CD4-positive, alpha-beta T cell treated with Interleukin-4 for 4 hours (primary cell): ENCODE data around the gene HOXA10.

Experiments
- DNase-seq: peaks from one replicate; pipeline ENCODE4 v3.0.0-alpha.2; 2020

The HOXA10 gene

DNA sequence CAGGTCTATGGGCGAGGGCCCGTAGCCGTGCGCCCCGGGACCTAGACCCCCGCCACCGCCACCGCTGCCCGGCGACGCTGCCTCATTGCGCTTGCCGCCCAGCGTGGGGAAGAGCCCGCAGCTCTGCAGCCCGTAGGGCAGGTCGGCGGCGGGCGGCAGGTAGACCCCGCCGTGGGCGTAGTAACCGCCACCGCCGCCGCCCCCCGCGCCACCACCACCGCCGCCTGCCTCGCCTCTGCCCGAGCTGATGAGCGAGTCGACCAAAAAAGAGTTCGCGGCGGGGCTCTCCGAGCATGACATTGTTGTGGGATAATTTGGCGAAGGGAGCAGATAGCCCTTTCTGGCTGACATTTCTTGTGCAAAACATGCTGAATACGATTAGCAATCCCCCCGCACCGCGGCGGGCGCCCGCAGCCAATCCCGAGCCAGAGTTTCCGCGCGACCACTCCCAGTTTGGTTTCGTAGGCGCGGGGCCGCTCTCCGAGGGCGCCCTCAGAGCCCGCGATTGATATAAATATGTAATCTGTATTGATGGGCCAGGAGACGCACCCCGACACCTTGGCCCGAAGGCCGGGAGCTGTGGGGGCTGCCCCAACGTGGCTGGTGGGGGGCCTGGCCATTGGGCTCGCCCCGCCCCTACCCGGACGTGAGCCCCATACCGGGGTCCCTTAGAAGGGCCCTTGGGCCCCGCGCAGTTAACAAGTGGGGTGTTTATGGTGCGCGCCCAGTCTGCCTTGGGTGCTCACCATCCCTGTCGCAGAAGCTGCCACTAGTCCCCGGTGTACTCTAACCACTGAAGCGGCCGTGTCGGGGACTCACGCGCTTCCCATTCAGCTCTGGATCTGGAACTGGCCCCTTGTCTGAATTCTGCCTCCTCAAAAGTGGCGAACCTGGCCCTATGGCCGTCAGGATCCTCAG, at the start of gene HOXA10:
Gene HOXA10, minus strand, starts transcription at position 365 of the 918 bp plus-strand sequence. Its CDS starts 14 bp downstream, at position 351.
- no peak for DNase-seq

GRCh38 chr7:27221201-27221797, 47.2 kb upstream of the HOXA10 start:
- DNase-seq, result no peak

- DNase-seq, result no peak
These were observed 46.4 kb upstream of the HOXA10 start for GRCh38 chr7:27220440-27220955.

DNA sequence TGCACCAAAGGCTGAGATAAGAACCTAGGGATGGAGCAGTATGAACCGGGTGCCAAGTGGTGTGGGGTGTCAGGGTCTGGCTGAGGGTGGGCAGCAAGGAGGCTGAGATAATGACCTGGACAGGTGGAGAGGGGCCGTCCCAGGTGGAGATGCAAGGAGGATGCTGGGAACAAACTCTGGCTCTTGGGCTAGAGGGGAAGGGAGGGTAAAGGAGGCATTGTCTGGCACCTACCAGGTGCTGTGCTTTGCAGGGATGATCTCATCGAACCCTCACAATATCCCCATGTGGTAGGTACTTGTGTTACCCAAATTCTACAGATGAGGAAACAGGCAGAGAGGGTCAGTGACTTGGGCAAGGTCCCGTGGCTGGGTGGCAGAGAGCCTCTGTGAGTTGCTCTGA, 45.7 kb upstream of the HOXA10 start:
- no peak for DNase-seq

GRCh38 chr7:27217951-27218350, 43.8 kb upstream of the HOXA10 start:
- no peak for DNase-seq

GRCh38 chr7:27215356-27215755, 41.2 kb upstream of the HOXA10 start:
- no peak for DNase-seq

GRCh38 chr7:27214239-27214950, 40.3 kb upstream of the HOXA10 start:
- DNase-seq, result no peak

DNA sequence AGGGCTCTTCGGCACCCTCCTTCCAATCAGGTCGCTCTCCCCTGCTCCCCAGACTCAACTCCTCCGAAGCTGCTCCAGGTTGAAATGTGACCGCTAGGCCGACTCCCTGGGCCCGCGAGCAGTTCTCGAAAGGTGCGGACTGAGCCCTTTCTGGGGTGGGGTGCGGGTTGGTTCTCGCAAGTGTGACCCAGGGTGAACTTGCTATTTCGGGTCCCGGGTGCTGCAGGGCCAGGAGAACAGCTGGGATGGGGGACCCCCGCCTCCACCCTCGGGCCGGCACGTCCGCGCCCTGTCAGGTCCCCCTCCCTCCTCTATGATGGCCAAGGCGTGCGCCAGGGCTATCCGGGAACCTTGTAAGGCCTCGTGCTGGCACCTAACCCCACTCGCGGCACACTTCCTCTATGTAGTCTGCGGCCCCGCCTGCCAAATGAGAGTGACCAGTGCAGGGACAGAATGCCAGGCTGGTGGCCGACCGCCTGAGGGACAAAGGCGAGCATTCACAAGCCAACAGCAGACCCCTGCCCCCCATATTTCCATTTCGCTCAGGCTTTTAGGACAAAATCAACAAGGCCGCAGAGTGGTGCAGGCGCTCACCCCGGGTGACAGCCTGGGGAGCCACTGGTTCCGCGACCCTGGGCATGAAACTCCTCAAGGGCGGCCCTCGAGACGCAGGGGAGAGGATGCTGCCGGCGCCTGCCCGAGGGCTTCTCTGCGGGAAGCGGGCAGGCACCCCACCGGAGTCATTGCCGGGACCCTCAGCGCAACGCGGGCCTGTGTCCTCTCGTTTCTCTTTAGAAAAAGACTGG, 39.5 kb upstream of the HOXA10 start:
- no peak for DNase-seq

DNA sequence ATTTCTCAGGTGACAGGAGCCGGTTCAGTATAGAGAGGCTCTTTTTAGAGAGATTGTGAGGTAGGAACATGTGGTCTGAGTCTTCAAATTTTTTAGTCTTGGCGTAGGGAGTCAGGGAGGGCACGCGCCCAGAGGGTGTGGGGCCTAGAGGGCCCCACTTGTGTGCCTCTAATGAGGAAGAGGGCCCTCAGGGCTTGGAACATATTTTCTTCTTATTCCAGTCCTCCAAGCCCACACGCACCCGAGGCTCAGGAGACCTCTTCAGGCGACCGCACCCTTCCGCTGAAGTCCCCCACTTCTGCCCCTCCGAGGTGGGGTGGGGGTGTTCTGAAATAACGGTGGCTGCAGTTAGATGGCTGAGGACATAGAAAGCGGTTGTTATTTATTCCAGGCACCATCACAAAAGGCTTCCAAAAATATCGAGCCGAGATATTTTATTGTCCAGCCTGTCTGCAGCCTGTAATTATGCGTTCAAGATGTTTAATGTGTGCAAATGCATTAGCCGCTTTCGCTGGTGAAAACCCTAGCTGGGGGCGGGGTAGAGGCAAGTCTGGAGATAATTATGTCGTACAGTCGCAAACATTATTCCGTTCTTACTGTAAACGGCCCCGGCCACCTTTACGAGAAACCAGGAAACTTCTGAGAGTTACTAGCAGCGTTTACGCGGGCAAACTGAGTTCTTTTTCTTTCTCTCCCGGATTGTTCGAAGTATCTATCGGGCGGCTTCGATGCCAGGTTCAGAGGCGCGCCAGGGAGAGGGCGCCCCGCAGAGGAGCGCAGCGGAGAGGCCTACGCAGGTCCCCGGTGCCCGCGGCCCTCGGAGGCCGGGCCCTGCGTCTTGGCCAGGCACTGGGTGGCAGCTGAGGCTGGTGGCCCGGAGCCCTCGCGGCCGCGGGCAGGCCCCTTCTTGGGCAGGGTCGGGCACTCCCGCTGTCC, 38.6 kb upstream of the HOXA10 start:
- no peak for DNase-seq

- no peak for DNase-seq
These were observed 37.7 kb upstream of the HOXA10 start for GRCh38 chr7:27211764-27212204.

DNA sequence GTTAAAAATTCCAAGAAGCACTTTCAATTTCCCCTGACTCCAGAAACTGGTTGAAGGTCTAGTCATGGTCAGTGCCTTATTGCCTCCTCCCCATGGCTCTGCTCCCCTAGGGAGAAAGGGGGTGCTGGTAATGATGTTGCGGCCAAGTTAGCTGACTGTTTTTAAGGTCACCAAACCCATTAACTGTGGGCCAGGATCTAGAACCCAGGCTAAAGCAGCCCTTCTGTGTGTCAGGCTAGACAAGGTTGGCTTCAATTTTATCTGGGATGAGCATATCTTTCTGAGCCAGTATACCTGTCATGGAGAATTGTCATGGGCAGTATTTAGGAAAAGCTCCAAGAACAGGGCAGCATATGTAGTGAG, 36.9 kb upstream of the HOXA10 start:
- DNase-seq, result no peak

DNA sequence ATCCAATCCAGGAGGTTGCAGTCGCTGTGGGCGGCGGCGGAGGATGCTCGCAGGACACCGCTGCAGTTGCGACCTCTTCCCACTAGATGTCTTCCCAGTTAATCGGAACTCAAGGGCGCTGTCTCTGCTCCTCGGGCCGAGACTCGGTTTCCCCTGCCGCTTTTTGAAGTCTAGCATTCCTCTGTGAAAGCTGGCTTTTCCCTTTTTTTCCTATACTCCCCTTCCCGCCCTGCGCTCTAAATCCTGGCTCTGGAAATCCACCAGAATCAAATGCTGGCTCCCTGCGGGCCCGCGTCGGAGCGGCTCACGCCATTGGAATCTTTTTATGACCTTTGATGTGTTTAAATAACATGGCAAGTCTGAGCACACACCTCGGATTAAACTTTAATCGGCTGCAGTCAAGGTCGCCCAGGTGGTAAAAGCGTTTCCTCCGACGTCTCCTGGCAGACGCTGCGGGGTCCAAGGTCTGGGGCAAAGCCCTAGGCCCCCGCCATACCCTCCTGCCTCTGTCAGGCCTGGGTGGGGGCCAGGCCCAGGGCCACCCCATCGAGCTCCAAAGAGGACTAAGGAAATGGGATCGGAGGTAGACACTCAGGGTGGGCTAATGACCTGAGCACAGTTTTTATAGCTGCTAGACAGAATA, 36.4 kb upstream of the HOXA10 start:
- DNase-seq, result peak; percentile 22

GRCh38 chr7:27209933-27210440, 35.9 kb upstream of the HOXA10 start:
- DNase-seq, result no peak

DNA sequence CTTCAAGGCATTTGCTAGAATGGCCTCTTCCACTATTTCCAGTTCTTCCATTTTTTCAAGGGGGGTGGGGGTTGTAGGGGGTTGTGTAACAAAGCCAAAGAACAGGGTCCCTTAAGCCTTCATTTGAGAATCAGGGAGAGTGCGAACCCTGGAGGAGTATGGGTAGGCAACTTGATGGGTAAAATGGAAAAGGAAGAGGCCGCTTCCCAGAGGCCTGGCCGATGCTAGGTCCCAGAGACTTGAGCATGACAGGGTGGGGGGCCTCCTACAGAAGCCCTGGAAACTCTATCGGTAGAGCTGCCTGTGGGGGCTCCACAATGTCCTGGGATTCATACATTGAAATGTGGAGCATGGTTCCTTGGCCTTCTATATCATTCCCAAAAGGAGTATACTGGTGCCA, 34.9 kb upstream of the HOXA10 start:
- DNase-seq, result no peak

- no peak for DNase-seq
These were observed 33.3 kb upstream of the HOXA10 start for GRCh38 chr7:27207348-27207985.

DNA sequence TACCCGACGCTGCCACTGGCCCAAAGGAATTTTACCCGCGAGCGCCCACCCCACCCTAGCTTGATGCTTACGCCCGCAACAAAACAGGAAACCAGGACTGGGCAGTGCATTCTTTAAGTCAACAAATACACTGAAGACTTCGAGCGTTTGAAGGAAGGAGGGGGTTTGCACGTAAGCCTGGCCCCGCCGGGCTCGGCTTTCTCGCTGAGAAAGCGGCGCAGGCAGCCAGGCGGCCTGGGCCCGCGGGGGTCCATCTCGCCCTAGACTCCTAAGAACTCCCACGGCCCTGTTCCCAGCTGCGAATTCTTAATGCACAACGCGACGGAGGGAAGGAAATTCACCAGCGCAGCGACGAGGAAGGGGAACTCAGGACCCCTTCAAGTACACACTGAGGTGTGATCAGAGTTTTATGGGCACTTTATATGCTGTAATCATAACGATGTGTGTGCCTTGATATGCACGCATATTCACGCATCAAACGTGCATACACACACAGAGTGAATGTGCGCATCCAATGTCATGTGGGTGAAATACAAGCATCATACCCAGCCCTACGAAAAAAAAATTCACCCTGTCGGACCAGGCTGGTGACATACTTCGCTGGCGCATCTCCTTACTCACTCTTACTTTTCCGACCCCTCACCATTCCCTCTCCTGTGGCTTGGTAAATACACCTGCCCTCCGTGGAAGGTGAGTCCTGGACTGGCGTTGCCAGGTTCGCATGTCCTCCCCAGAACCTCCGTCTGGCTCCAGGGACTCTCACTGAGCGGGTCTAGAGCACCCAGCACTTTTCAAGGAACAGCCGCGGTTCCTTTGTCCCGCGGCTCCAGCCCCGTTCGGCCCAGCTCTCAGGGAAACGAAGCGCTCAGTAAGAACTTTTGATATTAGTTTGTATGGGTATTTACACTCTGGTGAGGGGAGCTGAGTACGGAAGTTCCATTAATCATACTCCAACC, 31.5 kb upstream of the HOXA10 start:
- DNase-seq, result no peak

- DNase-seq, result no peak
These were observed 30.8 kb upstream of the HOXA10 start for GRCh38 chr7:27204851-27205322.

DNA sequence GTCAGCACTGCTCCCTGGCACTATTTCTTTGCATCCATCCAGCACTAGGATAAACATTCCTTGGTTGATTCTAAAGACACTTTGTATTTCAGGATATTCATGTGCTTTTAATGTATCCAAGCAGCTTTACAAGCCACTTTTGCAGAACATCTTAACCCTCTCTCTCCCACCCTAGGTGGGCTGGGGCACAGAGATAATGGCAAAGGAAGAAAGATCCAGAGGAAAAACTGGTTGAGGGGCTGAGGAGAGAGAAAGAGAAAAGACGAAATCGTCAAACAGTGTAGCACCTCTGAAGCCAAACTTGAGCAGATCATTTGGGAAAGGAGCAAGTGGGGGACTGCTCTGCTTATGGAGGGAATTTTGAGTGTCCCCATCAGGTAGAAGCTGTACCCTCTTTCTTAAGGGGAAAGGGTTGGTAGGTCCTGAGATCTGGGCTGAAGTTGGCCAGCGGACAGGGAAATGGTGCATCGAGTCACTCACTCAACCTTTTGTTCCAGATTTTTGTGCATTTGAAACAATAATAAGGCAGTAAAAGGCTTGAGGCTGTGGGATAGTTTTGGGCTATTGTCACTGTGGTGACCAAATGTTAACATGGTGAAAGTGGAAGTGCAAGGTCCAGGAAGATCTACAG, 30.0 kb upstream of the HOXA10 start:
- DNase-seq, result no peak
